ENCODE results near the gene HNRNPL.

- TF ChIP-seq ZNF274 (IDR thresholded peaks at IDR 0.05; ENCODE audit: low read depth, low read length) (no peak), YY1 (IDR thresholded peaks at IDR 0.05; ENCODE audit: insufficient read depth, insufficient read length) (no peak)
These were observed 7.9 kb downstream of the HNRNPL start for GRCh38 chr19:38841787-38842438.
